ENCODE results near the gene GCH1. TPM values are rescaled to one million over a fixed set of nuclear protein-coding genes. Genes with fewer than 3 reads are reported as not detected.

The GCH1 gene
- total RNA-seq, 1 experiment from 2014 or later, result 7.1 TPM

GRCh38 chr14:54854181-54854580, 48.4 kb downstream of the GCH1 start:
- no TSS peak for BruUV-seq (replicated peaks)
- intact Hi-C loops (cut with micrococcal nuclease), result no loop called here
- no peak for DNase-seq (ENCODE audit: unreplicated experiment)
- no peak overlapping the region for H3K4me3 Mint-ChIP-seq (ENCODE audit: unreplicated experiment)
- H3K27ac Mint-ChIP-seq (ENCODE audit: low read depth, unreplicated experiment), result no peak overlapping the region
- ChIA-PET CTCF (interaction anchor here (0.5 to 0.7 kb wide), 4 partner anchors 43 to 1315 kb away, joined by 3 to 4 read pairs (median 4); no protein-coding TSS in a partner anchor), POLR2A (interaction anchor here (0.7 to 1.1 kb wide), 2 partner anchors 12 to 633 kb away, joined by 3 to 6 read pairs; no protein-coding TSS in a partner anchor)
- H3K9me3 Mint-ChIP-seq (ENCODE audit: unreplicated experiment), result no peaks in the 10 kb centered on the region
- no peaks in the 10 kb centered on the region for H3K4me1 Mint-ChIP-seq (ENCODE audit: insufficient read depth, unreplicated experiment)
- no peak for TF ChIP-seq CTCF (IDR thresholded peaks at IDR 0.05; ENCODE audit: unreplicated experiment)
- H3K27me3 Mint-ChIP-seq (ENCODE audit: insufficient read depth, unreplicated experiment), result no peaks in the 10 kb centered on the region
- no peaks in the 10 kb centered on the region for H3K36me3 Mint-ChIP-seq (ENCODE audit: insufficient read depth, unreplicated experiment)

- no TSS peak for BruUV-seq (replicated peaks)
- no peak for TF ChIP-seq CTCF (IDR thresholded peaks at IDR 0.05; ENCODE audit: unreplicated experiment)
- no peak for DNase-seq (ENCODE audit: unreplicated experiment)
- H3K27me3 Mint-ChIP-seq (ENCODE audit: insufficient read depth, unreplicated experiment), result no peaks in the 10 kb centered on the region
- intact Hi-C loops (cut with micrococcal nuclease), result no loop called here
- CTCF ChIA-PET, result no interaction called here
- H3K4me3 Mint-ChIP-seq (ENCODE audit: unreplicated experiment), result no peak overlapping the region
- no peaks in the 10 kb centered on the region for H3K4me1 Mint-ChIP-seq (ENCODE audit: insufficient read depth, unreplicated experiment)
- H3K36me3 Mint-ChIP-seq (ENCODE audit: insufficient read depth, unreplicated experiment), result no peaks in the 10 kb centered on the region
- H3K9me3 Mint-ChIP-seq (ENCODE audit: unreplicated experiment), result no peaks in the 10 kb centered on the region
- POLR2A ChIA-PET, result interaction anchor here (1.1 kb wide), 1 partner anchor 11 kb away, joined by 3 read pairs; no protein-coding TSS in a partner anchor
- H3K27ac Mint-ChIP-seq (ENCODE audit: low read depth, unreplicated experiment), result no peak overlapping the region
Observed at GRCh38 chr14:54853339-54853738, 49.3 kb downstream of the GCH1 start.

- intact Hi-C loops (cut with micrococcal nuclease), result no loop called here
- BruUV-seq (replicated peaks), result no TSS peak
- Mint-ChIP-seq H3K27ac (ENCODE audit: low read depth, unreplicated experiment) (no peak overlapping the region), H3K4me1 (ENCODE audit: insufficient read depth, unreplicated experiment) (no peaks in the 10 kb centered on the region), H3K9me3 (ENCODE audit: unreplicated experiment) (no peaks in the 10 kb centered on the region), H3K36me3 (ENCODE audit: insufficient read depth, unreplicated experiment) (no peaks in the 10 kb centered on the region), H3K4me3 (ENCODE audit: unreplicated experiment) (no peak overlapping the region), H3K27me3 (ENCODE audit: insufficient read depth, unreplicated experiment) (no peaks in the 10 kb centered on the region)
- no peak for DNase-seq (ENCODE audit: unreplicated experiment)
- TF ChIP-seq CTCF (IDR thresholded peaks at IDR 0.05; ENCODE audit: unreplicated experiment), result no peak
- ChIA-PET CTCF (no interaction called here), POLR2A (no interaction called here)
Observed at GRCh38 chr14:54852215-54852614, 50.4 kb downstream of the GCH1 start.

GRCh38 chr14:54848910-54849309, 53.7 kb downstream of the GCH1 start:
- H3K27ac Mint-ChIP-seq (ENCODE audit: low read depth, unreplicated experiment), result no peak overlapping the region
- H3K27me3 Mint-ChIP-seq (ENCODE audit: insufficient read depth, unreplicated experiment), result no peaks in the 10 kb centered on the region
- BruUV-seq (replicated peaks), result no TSS peak
- ChIA-PET POLR2A (interaction anchor here (0.6 to 0.7 kb wide), 3 partner anchors 41 to 1827 kb away, joined by 4 to 6 read pairs (median 5); no protein-coding TSS in a partner anchor), CTCF (interaction anchor here (0.5 kb wide), 1 partner anchor 520 kb away, joined by 3 read pairs; no protein-coding TSS in a partner anchor)
- intact Hi-C loops (cut with micrococcal nuclease), result no loop called here
- TF ChIP-seq CTCF (IDR thresholded peaks at IDR 0.05; ENCODE audit: unreplicated experiment), result no peak
- no peaks in the 10 kb centered on the region for H3K36me3 Mint-ChIP-seq (ENCODE audit: insufficient read depth, unreplicated experiment)
- no peak overlapping the region for H3K4me3 Mint-ChIP-seq (ENCODE audit: unreplicated experiment)
- no peaks in the 10 kb centered on the region for H3K4me1 Mint-ChIP-seq (ENCODE audit: insufficient read depth, unreplicated experiment)
- H3K9me3 Mint-ChIP-seq (ENCODE audit: unreplicated experiment), result no peaks in the 10 kb centered on the region
- DNase-seq (ENCODE audit: unreplicated experiment), result no peak

Data from MCF 10A (cell line).